Transverse colon (tissue), 4 donors: Measurements from ENCODE around the gene CIDEA. TPM values are rescaled to one million over a fixed set of nuclear protein-coding genes. Genes with fewer than 3 reads are reported as not detected.

Experiments used
- DNase-seq: peaks from one replicate; pipeline ENCODE4 v3.0.0-alpha.2; 2019
- H3K27ac ChIP-seq, 4 donors: fragments of 200-600 bp; sonication (generic); 2 replicates each; pipeline ENCODE4 v1.5.1; 2016 to 2018; ENCODE audit warnings: inconsistent platforms in 4 of 4
- H3K27me3 ChIP-seq: fragments of 200-600 bp; sonication (generic); 2 replicates; pipeline ENCODE4 v1.5.1; 2017; ENCODE audit warnings: inconsistent platforms
- H3K36me3 ChIP-seq, 4 donors: fragments of 200-600 bp; sonication (generic); 2 replicates each; pipeline ENCODE4 v1.5.1; 2017 to 2019; ENCODE audit warnings: inconsistent platforms in 4 of 4
- H3K4me1 ChIP-seq, 4 donors: fragments of 200-600 bp; sonication (generic); 2 replicates each; pipeline ENCODE4 v1.5.1; 2017 to 2020; ENCODE audit warnings: inconsistent platforms in 4 of 4
- H3K4me3 ChIP-seq, 4 donors: fragments of 200-600 bp; sonication (generic); 1 replicate in 1 of 4; 2 replicates in 3 of 4; pipeline versions ENCODE4 v1.5.1 to v1.6.1; 2017 to 2019; ENCODE audit warnings: inconsistent platforms in 4 of 4
- H3K9me3 ChIP-seq, 2 donors: fragments of 200-600 bp; sonication (generic); 2 replicates each; pipeline ENCODE4 v1.5.1; 2017 to 2019; ENCODE audit warnings: inconsistent platforms in 2 of 2
- EP300 ChIP-seq: sonication (generic); formaldehyde crosslinking; IDR thresholded peaks from one replicate; pipeline ENCODE4 v1.6.1; 2017; ENCODE audit warnings: antibody characterized with exemption, low read depth
- POLR2A ChIP-seq: fragments of 450-650 bp; IDR thresholded peaks from one replicate; pipeline ENCODE4 v1.6.1; 2016; ENCODE audit warnings: antibody characterized with exemption, mild to moderate bottlenecking, moderate library complexity
- POLR2AphosphoS5 ChIP-seq, 3 donors: sonication (generic); formaldehyde crosslinking; IDR thresholded peaks; one replicate each; pipeline ENCODE4 v1.6.1; 2016; ENCODE audit warnings: antibody characterized with exemption in 3 of 3
- WGBS, 2 donors: methylation state at CpG; one replicate each; pipeline ENCODE4 v1.1.5; 2018; ENCODE audit warnings: low coverage in 1 of 2; 5-methylcytosine and 5-hydroxymethylcytosine counted together
- in situ Hi-C, 4 donors: fragments of 200-750 bp; cut with MboI; loops; one replicate each; pipeline versions ENCODE4 v1.15.0 to v1.15.1; 2017; ENCODE audit warnings: low sequenced_read_pairs in 3 of 4, low pct_ligation_motif_present in 1 of 4, low pct_unique_long_range_greater_than_20kb in 1 of 4
- intact Hi-C: fragments of 100-400 bp; cut with DNase I; formaldehyde crosslinking; loops from one replicate; pipeline ENCODE4 v1.15.1; 2023; ENCODE audit warnings: low total_unique reads
- total RNA-seq, 4 donors: library from RNA; depleted of rRNA; stranded (reverse); fragments of >200 nt; gene quantifications; one replicate each; pipeline ENCODE4 v1.1.0, GENCODE V29; 2016
- TF ChIP-seq, protein P1 (sequence below), 5 experiments: fragments of 200-600 bp in 3 of 5; fragments of 450-650 bp in 2 of 5; sonication (generic) in 3 of 5; IDR thresholded peaks; 1 replicate in 2 of 5; 2 replicates in 3 of 5; pipeline ENCODE4 v1.5.1; 2016 to 2017; ENCODE audit warnings: antibody characterized with exemption in 5 of 5, inconsistent platforms in 3 of 5, mild to moderate bottlenecking in 2 of 5, moderate library complexity in 1 of 5

The CIDEA gene
- total RNA-seq, 4 donors from 2014 or later = 0.68 to 3.8 (median 3.7) TPM; not detected in 1

DNA sequence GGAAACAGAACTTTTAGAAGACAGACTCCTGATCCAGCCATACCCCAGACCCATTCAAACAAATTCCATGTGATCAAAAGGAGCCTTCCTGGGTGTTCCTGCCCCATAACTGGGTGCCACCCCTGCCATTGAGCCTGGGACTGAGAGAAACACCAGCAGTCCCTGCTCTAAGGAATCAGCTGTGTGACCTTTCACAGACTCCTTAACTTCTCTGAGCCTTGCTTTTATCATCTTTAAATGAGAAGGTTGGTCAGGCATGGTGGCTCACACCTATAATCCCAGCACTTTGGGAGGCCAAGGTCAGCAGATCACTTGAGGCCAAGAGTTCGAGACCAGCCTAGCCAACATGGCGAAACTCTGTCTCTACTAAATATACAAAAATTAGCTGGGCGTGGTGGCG, 20.6 kb downstream of the CIDEA start:
- Histone ChIP-seq H3K4me1 (peaks cover 4 to 22% (median 11%) of the 10 kb centered on the region in 4 donors), H3K9me3 (no peaks in the 10 kb centered on the region), H3K36me3 (no peaks in the 10 kb centered on the region), H3K4me3 (no peak overlapping the region), H3K27ac (no peak overlapping the region), H3K27me3 (no peaks in the 10 kb centered on the region)
- in situ Hi-C loops (no loop called here), intact Hi-C loops (loop anchor here (10.0 kb wide), 1 partner anchor 390 kb away; no protein-coding TSS in a partner anchor)
- no peak for DNase-seq
- TF ChIP-seq, protein P1, sequence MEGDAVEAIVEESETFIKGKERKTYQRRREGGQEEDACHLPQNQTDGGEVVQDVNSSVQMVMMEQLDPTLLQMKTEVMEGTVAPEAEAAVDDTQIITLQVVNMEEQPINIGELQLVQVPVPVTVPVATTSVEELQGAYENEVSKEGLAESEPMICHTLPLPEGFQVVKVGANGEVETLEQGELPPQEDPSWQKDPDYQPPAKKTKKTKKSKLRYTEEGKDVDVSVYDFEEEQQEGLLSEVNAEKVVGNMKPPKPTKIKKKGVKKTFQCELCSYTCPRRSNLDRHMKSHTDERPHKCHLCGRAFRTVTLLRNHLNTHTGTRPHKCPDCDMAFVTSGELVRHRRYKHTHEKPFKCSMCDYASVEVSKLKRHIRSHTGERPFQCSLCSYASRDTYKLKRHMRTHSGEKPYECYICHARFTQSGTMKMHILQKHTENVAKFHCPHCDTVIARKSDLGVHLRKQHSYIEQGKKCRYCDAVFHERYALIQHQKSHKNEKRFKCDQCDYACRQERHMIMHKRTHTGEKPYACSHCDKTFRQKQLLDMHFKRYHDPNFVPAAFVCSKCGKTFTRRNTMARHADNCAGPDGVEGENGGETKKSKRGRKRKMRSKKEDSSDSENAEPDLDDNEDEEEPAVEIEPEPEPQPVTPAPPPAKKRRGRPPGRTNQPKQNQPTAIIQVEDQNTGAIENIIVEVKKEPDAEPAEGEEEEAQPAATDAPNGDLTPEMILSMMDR (IDR thresholded peaks at IDR 0.05) = no peak
- TF ChIP-seq EP300 = no peak
- no peak for TF ChIP-seq POLR2A
- TF ChIP-seq POLR2AphosphoS5 (IDR thresholded peaks at IDR 0.05) = no peak
- WGBS, 2 donors = 97% methylated on average over 4 of the region's 4 CpGs; no CpG with 5 or more reads in 1 of the 2 donors

DNA sequence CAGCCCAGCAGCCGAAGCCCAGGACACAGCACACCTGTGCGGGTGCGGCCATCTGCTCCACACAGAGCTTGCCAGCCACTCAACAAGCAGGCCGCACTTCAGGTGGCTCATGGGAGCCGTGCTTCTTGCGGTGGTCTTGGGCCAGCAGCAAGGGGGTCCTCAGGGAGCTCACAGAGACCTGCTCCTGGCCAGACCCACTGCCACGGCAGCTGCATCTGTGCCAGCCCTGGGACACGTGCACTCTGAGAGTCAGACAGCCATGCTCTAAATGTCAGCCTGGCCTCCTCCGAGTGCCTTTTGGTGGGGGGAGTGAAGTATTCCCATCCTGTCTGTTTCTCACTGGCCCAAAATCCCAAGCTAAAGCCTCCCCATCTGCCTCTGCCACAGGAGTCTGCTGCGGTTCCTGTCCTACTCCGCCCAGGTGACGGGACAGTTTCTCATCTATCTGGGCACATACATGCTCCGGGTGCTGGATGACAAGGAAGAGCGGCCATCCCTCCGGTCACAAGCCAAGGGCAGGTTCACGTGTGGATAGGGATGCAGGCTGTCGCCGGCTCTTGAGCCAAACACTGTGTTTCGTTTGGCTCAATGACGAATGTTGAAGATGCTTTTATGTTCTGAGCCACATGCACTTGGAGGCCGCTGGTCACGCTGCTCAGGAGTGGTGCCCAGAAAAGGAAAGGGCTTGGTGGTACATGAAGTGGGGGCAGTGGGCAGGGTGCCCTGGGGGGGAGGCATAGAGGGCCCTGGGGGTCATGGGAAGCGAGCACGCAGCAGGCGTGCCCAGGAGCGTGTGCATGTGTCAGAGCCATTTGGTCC, 22.8 kb downstream of the CIDEA start:
- Histone ChIP-seq H3K27me3 (no peaks in the 10 kb centered on the region), H3K27ac (peak overlapping the region; percentile 90 to 97 (median 94)), H3K36me3 (no peaks in the 10 kb centered on the region), H3K4me1 (peaks cover 4 to 27% (median 6%) of the 10 kb centered on the region in 4 donors), H3K4me3 (no peak overlapping the region), H3K9me3 (no peaks in the 10 kb centered on the region)
- no peak for DNase-seq
- WGBS, 2 donors = 70 to 80% methylated on average over 2 to 26 of the region's 26 CpGs
- in situ Hi-C loops (no loop called here), intact Hi-C loops (loop anchor here (10.0 kb wide), 1 partner anchor 388 kb away; no protein-coding TSS in a partner anchor)
- TF ChIP-seq POLR2A = no peak
- TF ChIP-seq POLR2AphosphoS5 (IDR thresholded peaks at IDR 0.05) = no peak
- TF ChIP-seq, protein P1 (IDR thresholded peaks at IDR 0.05) = no peak
- TF ChIP-seq EP300 = no peak

DNA sequence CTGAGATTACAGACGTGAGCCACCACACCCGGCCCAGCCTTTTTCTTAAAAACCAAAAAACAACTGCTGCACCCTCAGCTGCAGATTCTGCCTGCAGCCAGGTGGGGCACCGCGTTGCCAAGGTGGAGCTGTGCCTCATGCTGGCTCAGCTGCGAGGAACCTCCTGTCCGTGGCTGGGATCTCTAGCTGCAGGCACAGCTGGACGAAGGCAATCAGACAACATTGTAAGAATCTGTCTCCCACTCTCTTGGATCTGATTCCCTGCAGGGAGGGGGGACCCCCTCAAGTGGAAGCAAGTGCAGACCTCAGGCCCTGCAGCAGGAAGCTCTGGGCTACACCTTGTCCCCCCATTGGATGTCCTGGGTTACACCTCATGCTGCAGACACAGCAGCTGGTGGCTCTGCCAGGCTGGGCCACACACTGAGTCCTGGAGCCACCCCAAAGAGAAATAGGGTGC, 24.1 kb downstream of the CIDEA start:
- Histone ChIP-seq H3K27ac (peak overlapping the region; percentile 90 to 97 (median 94)), H3K4me1 (peaks cover 4 to 24% (median 6%) of the 10 kb centered on the region in 4 donors), H3K36me3 (no peaks in the 10 kb centered on the region), H3K27me3 (no peaks in the 10 kb centered on the region), H3K4me3 (peak overlapping the region; percentile 20 to 37 (median 27)), H3K9me3 (no peaks in the 10 kb centered on the region)
- in situ Hi-C loops = no loop called here
- no peak for TF ChIP-seq POLR2AphosphoS5 (IDR thresholded peaks at IDR 0.05)
- no peak for TF ChIP-seq EP300
- TF ChIP-seq, protein P1 (IDR thresholded peaks at IDR 0.05) = no peak
- TF ChIP-seq POLR2A = no peak
- intact Hi-C loops = loop anchor here (2.0 to 10.0 kb wide), 3 partner anchors 29 to 387 kb away; no protein-coding TSS in a partner anchor
- DNase-seq = no peak
- 33 to 58% methylated on average over 7 of the region's 7 CpGs for WGBS, 2 donors
